Testis (tissue), 2 donors: ENCODE data around the gene GLCCI1.

Experiments used
- POLR2A ChIP-seq: fragments of 450-650 bp; IDR thresholded peaks from one replicate; pipeline ENCODE4 v1.6.1; 2017; ENCODE audit warnings: antibody characterized with exemption, mild to moderate bottlenecking, moderate library complexity
- TF ChIP-seq, protein P1 (sequence below), 3 experiments: fragments of 450-650 bp in 2 of 3; fragments of 200-600 bp in 1 of 3; sonication (generic) in 1 of 3; IDR thresholded peaks; one replicate each; pipeline ENCODE4 v1.5.1; 2016 to 2019; ENCODE audit warnings: antibody characterized with exemption in 3 of 3, mild to moderate bottlenecking in 2 of 3, moderate library complexity in 1 of 3

DNA sequence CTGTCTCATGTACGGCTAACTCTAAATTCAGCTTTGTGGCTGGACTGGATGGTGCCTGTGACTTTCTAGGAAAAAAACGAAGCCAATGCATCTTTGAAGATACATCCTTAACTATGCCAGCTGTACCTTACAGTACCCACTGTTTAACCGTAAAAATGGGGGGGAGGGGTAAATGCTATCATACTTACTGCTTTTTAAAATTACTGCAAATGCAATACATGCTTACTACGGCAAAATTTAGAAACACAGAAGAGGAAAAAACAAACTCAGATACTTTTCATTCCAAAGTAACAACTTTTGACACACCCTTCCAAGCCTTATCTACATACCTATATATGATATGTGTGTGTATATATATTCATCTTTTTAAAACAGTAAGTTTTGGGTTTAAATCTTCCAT lies 20.4 kb upstream of the GLCCI1 start:
- TF ChIP-seq, protein P1, sequence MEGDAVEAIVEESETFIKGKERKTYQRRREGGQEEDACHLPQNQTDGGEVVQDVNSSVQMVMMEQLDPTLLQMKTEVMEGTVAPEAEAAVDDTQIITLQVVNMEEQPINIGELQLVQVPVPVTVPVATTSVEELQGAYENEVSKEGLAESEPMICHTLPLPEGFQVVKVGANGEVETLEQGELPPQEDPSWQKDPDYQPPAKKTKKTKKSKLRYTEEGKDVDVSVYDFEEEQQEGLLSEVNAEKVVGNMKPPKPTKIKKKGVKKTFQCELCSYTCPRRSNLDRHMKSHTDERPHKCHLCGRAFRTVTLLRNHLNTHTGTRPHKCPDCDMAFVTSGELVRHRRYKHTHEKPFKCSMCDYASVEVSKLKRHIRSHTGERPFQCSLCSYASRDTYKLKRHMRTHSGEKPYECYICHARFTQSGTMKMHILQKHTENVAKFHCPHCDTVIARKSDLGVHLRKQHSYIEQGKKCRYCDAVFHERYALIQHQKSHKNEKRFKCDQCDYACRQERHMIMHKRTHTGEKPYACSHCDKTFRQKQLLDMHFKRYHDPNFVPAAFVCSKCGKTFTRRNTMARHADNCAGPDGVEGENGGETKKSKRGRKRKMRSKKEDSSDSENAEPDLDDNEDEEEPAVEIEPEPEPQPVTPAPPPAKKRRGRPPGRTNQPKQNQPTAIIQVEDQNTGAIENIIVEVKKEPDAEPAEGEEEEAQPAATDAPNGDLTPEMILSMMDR (IDR thresholded peaks at IDR 0.05): no peak
- no peak for TF ChIP-seq POLR2A
